Activated T-cell treated with anti-CD3 and anti-CD28 coated beads, Interleukin-2, amount 50 U/mL, for 24 hours (primary cell): ENCODE data around the gene HM13.

Source experiments
- DNase-seq: peaks from one replicate; pipeline ENCODE4 v3.0.0-alpha.2; 2020
- H3K27ac Mint-ChIP-seq: 2 replicates; pipeline ENCODE4 v1.8.0; 2020; ENCODE audit warnings: mild to moderate bottlenecking, mixed read lengths
- H3K27me3 Mint-ChIP-seq: 2 replicates; pipeline ENCODE4 v1.8.0; 2020; ENCODE audit warnings: mixed read lengths
- H3K36me3 Mint-ChIP-seq: 2 replicates; pipeline ENCODE4 v1.8.0; 2020; ENCODE audit warnings: low read depth, mixed read lengths
- H3K4me1 Mint-ChIP-seq: 2 replicates; pipeline ENCODE4 v1.8.0; 2020; ENCODE audit warnings: low read depth, mixed read lengths
- H3K4me3 Mint-ChIP-seq: 2 replicates; pipeline ENCODE4 v1.8.0; 2020; ENCODE audit warnings: mild to moderate bottlenecking, moderate library complexity, mixed read lengths
- H3K9me3 Mint-ChIP-seq: 2 replicates; pipeline ENCODE4 v1.8.0; 2020; ENCODE audit warnings: mixed read lengths

HM13 gene

DNA sequence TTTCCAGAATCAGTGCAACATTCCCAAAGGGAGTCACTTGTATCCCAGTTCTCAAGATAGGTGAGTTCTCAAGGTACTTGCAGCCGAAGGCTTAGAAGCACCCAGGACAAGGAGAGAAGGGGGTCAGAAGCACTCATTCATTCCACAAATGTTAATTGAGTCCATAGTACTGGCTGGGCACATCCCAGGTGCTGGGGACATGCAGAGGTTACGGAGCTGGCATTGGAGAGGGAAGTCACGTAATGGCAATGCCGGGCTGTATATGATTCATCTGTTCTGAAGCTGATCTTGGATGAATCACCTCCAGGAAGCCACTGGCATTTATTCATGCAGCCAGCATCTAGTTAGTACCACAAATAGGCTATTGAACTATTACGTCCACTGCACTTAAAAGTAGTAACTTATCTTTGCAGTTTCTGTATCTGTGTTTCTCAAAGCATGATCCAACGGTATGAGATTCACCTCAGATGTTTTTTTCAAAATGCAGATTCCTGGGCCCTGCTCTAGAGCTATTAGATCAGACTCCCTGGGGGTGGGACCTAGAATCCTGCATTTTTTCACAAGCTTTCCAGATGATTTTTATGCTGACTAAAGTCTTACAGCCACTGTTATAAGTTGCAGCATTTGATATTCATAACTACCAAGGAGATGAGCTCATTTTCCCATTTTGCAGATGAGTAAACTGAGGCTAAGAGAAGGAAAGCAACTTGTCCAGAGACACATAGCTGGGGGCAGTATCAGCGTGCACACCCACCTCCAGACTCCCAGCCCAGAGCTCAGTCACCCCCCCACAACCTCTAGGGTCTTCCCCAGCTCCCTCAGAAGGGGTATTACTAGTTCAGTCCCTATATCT, 46.7 kb downstream of the HM13 start:
- Mint-ChIP-seq H3K27ac (peak overlapping the region; percentile 90), H3K4me1 (peaks cover 36% of the 10 kb centered on the region), H3K4me3 (no peak overlapping the region), H3K27me3 (no peaks in the 10 kb centered on the region), H3K9me3 (no peaks in the 10 kb centered on the region), H3K36me3 (peaks cover 96% of the 10 kb centered on the region)
- no peak for DNase-seq

DNA sequence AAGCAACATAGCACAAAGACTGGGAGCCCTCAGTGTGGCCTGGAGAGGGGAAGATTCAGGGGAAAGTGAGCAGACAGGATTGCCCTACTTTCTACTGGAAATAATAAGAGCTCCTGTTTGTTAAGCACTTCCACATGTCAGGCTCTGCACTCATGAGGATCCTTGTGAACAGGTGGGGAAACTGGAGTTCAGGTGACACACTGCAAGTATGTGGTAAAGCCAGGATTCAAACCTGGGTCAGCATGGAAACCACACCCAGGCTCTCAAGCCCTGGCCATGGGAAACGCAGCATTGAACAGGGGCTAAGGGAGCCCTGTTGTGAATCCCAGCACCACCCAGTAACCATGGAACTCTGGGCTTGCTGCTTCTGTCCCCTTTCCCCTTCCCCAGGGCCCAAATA, 48.0 kb downstream of the HM13 start:
- no peaks in the 10 kb centered on the region for H3K27me3 Mint-ChIP-seq
- peaks cover 98% of the 10 kb centered on the region for H3K36me3 Mint-ChIP-seq
- peak overlapping the region; percentile 2 for H3K27ac Mint-ChIP-seq
- no peak for DNase-seq
- peaks cover 45% of the 10 kb centered on the region for H3K4me1 Mint-ChIP-seq
- H3K9me3 Mint-ChIP-seq, result no peaks in the 10 kb centered on the region
- H3K4me3 Mint-ChIP-seq, result no peak overlapping the region

DNA sequence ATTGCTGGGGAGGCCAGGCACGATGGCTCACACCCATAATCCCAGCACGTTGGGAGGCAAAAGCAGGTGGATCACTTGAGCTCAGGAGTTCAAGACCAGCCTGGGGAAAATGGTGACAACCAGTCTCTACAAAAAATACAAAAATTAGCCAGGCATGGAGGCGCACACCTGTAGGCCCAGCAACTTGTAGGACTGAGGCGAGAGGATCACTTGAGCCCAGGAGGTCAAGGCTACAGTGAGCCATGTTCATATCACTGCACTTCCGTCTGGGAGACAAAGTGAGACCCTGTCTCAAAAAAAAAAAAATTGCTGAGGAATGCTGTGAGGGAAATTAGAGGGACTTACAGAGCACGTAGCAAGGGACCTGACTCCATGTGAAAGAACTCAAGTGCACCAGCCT, 50.0 kb downstream of the HM13 start:
- H3K27ac Mint-ChIP-seq, result peak overlapping the region; percentile 55
- H3K27me3 Mint-ChIP-seq, result no peaks in the 10 kb centered on the region
- DNase-seq, result no peak
- H3K36me3 Mint-ChIP-seq, result peaks cover 98% of the 10 kb centered on the region
- H3K4me3 Mint-ChIP-seq, result no peak overlapping the region
- no peaks in the 10 kb centered on the region for H3K9me3 Mint-ChIP-seq
- peaks cover 48% of the 10 kb centered on the region for H3K4me1 Mint-ChIP-seq

DNA sequence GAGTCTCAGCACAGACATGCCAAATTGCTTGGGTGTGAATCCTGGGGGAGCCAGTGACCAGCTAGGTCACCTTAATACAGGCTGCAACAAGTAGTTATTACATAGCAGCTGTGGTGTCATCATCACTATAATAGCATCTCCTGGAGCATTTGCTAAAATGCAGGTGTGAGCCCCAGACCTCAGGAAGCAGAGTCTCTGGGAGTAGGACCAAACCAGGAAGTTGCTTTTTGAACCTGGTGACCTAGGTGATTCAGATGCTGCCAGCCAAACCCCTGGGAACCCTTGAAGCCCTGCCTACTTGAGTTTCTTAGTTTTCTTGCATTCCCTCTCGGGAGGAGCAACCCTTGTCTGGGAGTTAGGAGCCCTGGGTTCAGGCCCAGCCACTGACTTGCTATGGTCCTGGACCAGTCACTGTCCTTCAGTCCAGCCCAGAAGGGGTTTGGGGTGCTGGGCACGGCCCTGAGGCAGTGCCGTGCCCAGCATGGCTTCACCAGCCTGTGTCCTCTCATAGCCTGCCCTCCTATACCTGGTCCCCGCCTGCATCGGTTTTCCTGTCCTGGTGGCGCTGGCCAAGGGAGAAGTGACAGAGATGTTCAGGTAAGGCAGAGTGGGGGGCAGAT, 51.6 kb downstream of the HM13 start:
- peak overlapping the region; percentile 75 for H3K27ac Mint-ChIP-seq
- peaks cover 96% of the 10 kb centered on the region for H3K36me3 Mint-ChIP-seq
- no peak overlapping the region for H3K4me3 Mint-ChIP-seq
- peaks cover 39% of the 10 kb centered on the region for H3K4me1 Mint-ChIP-seq
- DNase-seq, result no peak
- H3K9me3 Mint-ChIP-seq, result no peaks in the 10 kb centered on the region
- no peaks in the 10 kb centered on the region for H3K27me3 Mint-ChIP-seq

DNA sequence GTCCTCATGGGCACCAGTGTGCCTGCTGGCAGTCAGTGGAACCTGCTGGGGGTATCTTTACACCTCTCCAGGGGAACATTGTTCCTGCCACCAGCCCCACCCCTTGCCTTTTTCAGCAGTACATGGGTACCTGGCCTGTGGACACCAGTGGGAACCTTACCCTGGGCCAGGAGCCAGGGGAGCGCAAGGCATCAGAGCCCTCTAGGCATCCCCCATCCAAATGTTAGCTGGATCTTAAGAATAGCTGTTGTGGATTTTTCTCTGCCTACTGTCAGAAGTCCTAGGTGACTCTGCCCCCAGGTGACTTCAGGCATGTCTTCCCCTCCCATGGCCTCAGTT, 52.0 kb downstream of the HM13 start:
- no peak overlapping the region for H3K4me3 Mint-ChIP-seq
- H3K27ac Mint-ChIP-seq, result peak overlapping the region; percentile 88
- no peaks in the 10 kb centered on the region for H3K27me3 Mint-ChIP-seq
- DNase-seq, result no peak
- peaks cover 96% of the 10 kb centered on the region for H3K36me3 Mint-ChIP-seq
- H3K4me1 Mint-ChIP-seq, result peaks cover 39% of the 10 kb centered on the region
- H3K9me3 Mint-ChIP-seq, result no peaks in the 10 kb centered on the region

DNA sequence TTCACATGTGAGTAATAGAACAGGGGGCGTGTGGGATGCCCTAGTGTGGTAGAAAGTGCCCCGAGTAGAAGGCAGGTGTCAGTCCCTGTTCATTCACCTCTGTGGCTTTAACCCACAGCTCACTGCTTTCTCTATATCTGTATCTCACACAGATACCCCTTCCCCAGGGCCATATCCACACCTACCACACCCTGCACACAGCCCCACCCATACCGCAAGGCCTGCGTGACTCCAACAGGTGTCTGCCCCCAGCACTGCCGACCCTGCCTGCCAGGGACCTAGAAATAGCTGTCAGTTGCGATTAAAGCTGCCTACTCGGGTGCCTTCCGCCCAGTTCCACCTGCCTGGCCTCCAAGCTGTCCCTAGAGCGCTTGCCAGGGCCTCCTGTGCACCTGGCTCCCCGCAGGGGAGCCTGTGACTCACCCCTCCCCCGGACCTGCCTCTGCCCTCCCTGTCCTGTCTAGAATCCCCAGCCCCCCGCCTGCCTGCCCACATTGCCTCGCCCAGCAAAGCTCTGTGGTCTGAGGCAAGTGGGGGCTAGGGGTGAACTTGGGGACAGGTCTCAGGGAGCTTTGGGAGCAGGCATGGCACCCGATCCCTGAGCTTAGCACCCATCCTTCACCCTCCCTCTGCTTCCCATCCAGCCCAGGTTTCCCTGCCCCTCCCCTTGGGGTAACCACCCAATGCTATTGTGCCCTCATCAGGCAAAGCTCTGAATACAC, 52.6 kb downstream of the HM13 start:
- Mint-ChIP-seq H3K9me3 (no peaks in the 10 kb centered on the region), H3K27me3 (no peaks in the 10 kb centered on the region), H3K27ac (peak overlapping the region; percentile 88), H3K36me3 (peaks cover 93% of the 10 kb centered on the region), H3K4me3 (no peak overlapping the region), H3K4me1 (peaks cover 37% of the 10 kb centered on the region)
- DNase-seq, result no peak

DNA sequence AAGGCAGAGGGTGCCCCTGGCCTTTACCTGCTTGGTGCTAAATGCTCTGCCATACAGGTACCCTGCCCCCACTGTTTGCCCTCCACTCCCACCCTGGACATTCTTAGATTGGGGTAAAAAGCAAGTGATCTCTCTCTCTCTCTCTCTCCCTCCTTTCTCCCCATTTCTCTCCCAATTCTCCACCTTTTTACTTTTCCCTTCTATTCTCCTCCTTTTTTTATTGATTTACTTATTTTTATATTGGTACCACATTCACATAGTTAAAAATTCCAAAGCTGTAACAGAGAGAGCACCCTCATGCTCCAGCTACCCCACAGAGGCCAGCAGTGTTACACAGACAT, 53.1 kb downstream of the HM13 start:
- H3K4me3 Mint-ChIP-seq, result no peak overlapping the region
- peaks cover 42% of the 10 kb centered on the region for H3K4me1 Mint-ChIP-seq
- H3K9me3 Mint-ChIP-seq, result no peaks in the 10 kb centered on the region
- no peaks in the 10 kb centered on the region for H3K27me3 Mint-ChIP-seq
- DNase-seq, result no peak
- H3K36me3 Mint-ChIP-seq, result peaks cover 87% of the 10 kb centered on the region
- peak overlapping the region; percentile 88 for H3K27ac Mint-ChIP-seq

DNA sequence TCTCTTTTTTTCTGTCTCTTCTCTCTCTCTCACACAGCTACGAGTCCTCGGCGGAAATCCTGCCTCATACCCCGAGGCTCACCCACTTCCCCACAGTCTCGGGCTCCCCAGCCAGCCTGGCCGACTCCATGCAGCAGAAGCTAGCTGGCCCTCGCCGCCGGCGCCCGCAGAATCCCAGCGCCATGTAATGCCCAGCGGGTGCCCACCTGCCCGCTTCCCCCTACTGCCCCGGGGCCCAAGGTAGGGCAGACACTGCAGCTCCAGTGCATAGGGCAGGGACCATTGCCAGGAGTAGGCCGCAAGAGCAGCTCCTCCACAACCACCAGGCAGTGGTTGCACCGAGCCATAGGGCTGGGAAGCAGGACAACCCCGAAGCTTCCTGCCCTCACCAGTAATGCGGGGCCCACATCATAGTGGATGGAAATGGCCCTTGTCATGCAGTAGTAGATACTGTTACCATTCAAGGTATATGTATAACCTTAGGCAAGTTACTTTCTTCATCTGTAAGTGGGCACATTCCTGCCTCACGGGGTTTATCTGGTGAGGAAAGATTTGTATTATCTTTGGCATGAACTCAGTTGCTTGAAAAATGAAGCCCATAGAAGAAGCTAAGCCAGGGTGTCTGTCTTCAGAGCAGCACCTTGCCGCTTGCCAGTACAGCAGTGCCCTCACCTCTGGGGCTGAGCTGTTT, 53.9 kb downstream of the HM13 start:
- H3K36me3 Mint-ChIP-seq, result peaks cover 79% of the 10 kb centered on the region
- DNase-seq, result no peak
- H3K27me3 Mint-ChIP-seq, result no peaks in the 10 kb centered on the region
- H3K4me3 Mint-ChIP-seq, result no peak overlapping the region
- H3K4me1 Mint-ChIP-seq, result peaks cover 47% of the 10 kb centered on the region
- peak overlapping the region; percentile 88 for H3K27ac Mint-ChIP-seq
- no peaks in the 10 kb centered on the region for H3K9me3 Mint-ChIP-seq

DNA sequence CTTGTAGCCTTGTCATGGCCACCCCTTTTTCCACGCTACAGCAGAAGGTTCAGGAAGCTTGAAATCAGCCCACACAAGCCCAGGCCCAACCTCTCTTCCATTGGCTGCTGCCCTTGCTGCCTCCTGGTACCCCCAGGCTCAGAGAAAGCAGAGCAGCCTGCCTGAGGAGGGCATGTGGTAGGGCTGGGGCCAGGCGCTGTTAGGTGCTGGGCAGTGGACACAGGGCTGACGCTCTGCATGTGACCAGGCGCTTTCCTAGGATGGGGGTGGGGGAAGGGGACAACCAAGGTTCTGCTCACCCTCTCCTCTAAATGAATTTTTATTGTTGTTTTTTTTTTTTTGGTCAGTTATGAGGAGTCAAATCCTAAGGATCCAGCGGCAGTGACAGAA, 54.5 kb downstream of the HM13 start:
- Mint-ChIP-seq H3K27me3 (no peaks in the 10 kb centered on the region), H3K36me3 (peaks cover 73% of the 10 kb centered on the region)

DNA sequence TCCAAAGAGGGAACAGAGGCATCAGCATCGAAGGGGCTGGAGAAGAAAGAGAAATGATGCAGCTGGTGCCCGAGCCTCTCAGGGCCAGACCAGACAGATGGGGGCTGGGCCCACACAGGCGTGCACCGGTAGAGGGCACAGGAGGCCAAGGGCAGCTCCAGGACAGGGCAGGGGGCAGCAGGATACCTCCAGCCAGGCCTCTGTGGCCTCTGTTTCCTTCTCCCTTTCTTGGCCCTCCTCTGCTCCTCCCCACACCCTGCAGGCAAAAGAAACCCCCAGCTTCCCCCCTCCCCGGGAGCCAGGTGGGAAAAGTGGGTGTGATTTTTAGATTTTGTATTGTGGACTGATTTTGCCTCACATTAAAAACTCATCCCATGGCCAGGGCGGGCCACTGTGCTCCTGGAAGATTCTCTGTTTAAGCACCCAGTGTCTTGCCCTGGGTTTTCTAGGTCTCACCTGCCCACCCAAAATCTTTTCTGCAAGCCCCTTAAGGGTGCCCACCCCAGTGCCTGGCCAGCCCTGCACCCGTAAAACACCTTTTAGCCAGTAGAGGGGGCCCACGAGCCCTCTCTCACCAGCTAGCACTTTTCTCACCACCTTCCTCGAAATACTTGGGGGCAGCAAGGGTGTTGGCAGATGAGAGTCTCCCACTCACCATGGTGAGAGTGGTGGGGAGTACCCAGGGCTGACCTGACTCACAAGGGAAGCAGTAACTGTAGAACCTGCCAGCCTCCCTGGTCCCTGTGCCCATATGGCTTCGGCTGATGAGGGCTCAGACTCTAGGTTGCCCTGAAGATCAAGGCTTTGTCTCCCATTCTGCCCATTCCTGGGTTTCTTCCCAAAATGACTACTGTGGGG, 55.1 kb downstream of the HM13 start:
- Mint-ChIP-seq H3K36me3 (peaks cover 67% of the 10 kb centered on the region), H3K4me1 (peaks cover 57% of the 10 kb centered on the region), H3K4me3 (no peak overlapping the region), H3K27ac (peak overlapping the region; percentile 73), H3K9me3 (no peaks in the 10 kb centered on the region), H3K27me3 (no peaks in the 10 kb centered on the region)
- DNase-seq, result peak; percentile 81

More for the DNA sequence above, 54.5 kb downstream of the HM13 start:
- Mint-ChIP-seq H3K9me3 (no peaks in the 10 kb centered on the region), H3K27ac (peak overlapping the region; percentile 73), H3K4me1 (peaks cover 53% of the 10 kb centered on the region), H3K4me3 (no peak overlapping the region)
- no peak for DNase-seq

DNA sequence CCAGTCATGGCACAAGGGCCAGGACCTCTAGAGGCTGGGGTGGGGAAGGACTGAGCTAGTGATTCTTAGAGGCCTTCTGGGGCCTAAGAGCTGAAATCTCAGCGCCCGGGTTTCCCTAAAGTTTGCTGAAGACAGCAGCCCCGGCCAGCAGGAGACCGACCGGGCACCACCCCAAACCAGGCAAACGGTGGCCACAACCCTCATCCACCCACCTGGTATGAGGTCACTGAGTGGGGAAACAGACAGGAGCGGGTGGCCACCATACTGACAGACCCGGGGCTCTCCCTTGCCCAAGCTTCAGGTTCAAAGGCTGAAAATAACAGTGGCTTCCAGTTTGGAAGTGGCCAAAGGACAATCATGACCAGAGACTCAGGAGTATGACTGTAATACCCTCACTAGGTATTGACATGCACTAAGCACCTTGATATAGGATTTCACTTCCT, 55.8 kb downstream of the HM13 start:
- DNase-seq, result no peak
- no peak overlapping the region for H3K4me3 Mint-ChIP-seq
- H3K27ac Mint-ChIP-seq, result peak overlapping the region; percentile 73
- H3K27me3 Mint-ChIP-seq, result no peaks in the 10 kb centered on the region
- peaks cover 55% of the 10 kb centered on the region for H3K4me1 Mint-ChIP-seq
- H3K9me3 Mint-ChIP-seq, result no peaks in the 10 kb centered on the region
- peaks cover 62% of the 10 kb centered on the region for H3K36me3 Mint-ChIP-seq

DNA sequence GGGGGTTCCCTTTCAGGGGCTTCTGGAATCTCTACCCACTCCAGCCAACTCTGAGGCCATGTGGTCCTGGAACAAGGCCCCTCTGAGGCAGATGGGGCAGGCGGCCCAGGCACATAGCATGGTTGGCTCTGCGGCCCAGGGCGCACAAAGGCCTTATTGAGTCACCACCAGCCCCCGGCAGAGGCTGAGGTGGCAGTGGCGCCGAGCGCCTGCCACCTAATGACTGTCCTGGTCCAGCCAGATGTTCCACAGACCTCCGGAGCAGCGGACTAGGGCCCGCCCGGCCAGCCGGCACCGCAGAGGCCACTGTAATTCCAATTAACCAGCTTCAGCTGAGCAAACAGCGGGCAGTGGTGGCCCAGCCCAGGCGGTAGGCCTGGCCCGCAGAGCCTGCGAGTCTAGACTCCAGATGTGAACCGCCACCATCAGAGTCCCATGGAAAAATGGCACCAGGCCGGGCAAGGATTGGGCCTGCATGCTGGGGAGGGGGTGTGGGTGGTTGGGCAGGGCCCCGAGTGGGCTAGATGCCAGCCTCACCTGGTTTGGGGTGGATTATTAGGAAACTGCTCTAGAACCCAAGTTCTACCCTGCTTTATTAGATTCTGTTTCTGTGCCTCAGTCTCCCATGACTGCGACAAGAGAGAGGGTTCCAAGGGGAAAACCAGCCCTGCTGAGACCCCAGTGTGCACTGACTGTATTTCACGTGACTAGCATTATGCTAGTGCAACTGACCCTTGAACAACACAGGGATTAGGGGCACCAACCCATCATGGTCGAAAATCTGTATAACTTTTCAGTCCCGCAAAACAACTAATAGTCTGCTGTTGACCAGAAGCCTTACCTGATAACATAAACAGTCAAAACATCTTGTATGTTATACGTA, 56.7 kb downstream of the HM13 start:
- Mint-ChIP-seq H3K9me3 (no peaks in the 10 kb centered on the region), H3K27me3 (no peaks in the 10 kb centered on the region), H3K4me1 (peaks cover 49% of the 10 kb centered on the region), H3K4me3 (no peak overlapping the region), H3K27ac (peak overlapping the region; percentile 90), H3K36me3 (peaks cover 53% of the 10 kb centered on the region)
- DNase-seq, result no peak

DNA sequence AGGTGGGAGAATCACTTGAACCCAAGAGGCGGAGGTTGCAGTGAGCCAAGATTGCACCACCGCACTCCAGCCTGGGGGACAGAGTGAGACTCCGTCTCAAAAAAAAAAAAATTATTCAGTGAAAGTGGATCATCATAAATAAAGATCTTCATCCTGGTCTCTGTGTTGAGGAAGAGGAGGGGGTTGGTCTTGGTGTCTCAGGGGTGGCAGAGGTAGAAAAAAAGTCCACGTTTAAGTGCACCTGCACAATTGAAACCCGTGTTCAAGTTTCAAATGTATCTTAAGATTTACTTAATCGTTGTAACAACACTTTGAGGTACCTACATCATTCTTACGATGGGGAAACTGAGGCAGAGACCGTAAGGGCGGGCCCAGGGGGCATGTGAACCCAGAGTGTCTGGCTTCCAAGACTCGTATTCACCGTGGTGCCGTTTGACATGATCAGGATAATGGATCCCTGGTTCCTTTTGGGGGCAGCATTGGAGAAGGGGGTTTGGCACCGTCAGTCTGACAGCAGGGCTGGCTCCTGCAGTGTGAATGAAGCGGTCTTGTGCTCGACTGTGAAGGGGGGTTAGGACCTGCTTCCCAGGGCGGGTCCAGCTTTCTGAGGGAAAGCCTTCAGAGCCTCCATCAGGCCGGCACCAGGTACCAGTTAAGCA, 57.9 kb downstream of the HM13 start:
- peak overlapping the region; percentile 90 for H3K27ac Mint-ChIP-seq
- peaks cover 41% of the 10 kb centered on the region for H3K36me3 Mint-ChIP-seq
- H3K4me1 Mint-ChIP-seq, result peaks cover 37% of the 10 kb centered on the region
- H3K4me3 Mint-ChIP-seq, result peak overlapping the region; percentile 76
- H3K27me3 Mint-ChIP-seq, result no peaks in the 10 kb centered on the region
- no peaks in the 10 kb centered on the region for H3K9me3 Mint-ChIP-seq
- DNase-seq, result no peak
